Left ventricle myocardium superior (tissue), 1 donor: ENCODE results near the gene EFCAB12. TPM values are rescaled to one million over a fixed set of nuclear protein-coding genes. Genes with fewer than 3 reads are reported as not detected.
"Not testable (repeated sequence)": the region's sequence is repeated elsewhere in the genome, so short reads cannot be mapped to it uniquely, and the experiment has no call there.

Experiments
- ATAC-seq: fragments of 200-7000 bp; cut with Tn5 transposase; one replicate; pipeline ENCODE4 v1.9.1; 2020; ENCODE audit warnings: mild to moderate bottlenecking, moderate library complexity
- DNase-seq: peaks from one replicate; pipeline ENCODE4 v3.0.0-alpha.2; 2020
- intact Hi-C: fragments of 100-400 bp; cut with micrococcal nuclease; formaldehyde crosslinking; loops from one replicate; pipeline ENCODE4 v1.11.0; 2022
- total RNA-seq: library from RNA; stranded (reverse); fragmentation: NEBNext Ultra II Directional; extraction: Animal tissue kit (Norgen Biotek cat#: 25700); gene quantifications from one replicate; pipeline ENCODE4 v1.2.1, GENCODE V29; 2021
- donor health status: DM: no; HTN: yes; CAD: no; lungs with severe emphysema.

EFCAB12 gene
- total RNA-seq, 1 donor from 2014 or later = not detected

DNA sequence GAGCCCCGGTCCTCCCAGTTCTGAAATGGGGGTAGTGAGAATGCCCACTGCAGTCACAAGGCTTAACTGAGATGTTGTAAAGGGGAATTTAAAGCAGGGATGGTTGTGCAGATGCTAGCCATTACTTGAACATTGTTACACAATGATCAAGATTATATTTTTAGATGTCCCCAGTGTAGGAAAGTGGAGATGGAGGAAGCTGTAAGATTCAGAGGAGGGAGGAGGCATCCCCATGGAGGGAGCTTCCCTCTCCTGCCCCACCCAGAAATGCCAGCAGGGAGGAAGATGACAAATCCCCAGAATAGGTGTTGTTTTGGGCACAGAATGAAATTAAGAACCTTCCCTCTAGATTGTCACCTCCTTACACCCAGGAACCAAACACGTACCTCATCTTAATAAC lies 46.1 kb downstream of the EFCAB12 start:
- DNase-seq = no peak
- peak; percentile 9 for ATAC-seq
- intact Hi-C loops = loop anchor here (10.0 kb wide), 1 partner anchor 552 kb away; no protein-coding TSS in a partner anchor

DNA sequence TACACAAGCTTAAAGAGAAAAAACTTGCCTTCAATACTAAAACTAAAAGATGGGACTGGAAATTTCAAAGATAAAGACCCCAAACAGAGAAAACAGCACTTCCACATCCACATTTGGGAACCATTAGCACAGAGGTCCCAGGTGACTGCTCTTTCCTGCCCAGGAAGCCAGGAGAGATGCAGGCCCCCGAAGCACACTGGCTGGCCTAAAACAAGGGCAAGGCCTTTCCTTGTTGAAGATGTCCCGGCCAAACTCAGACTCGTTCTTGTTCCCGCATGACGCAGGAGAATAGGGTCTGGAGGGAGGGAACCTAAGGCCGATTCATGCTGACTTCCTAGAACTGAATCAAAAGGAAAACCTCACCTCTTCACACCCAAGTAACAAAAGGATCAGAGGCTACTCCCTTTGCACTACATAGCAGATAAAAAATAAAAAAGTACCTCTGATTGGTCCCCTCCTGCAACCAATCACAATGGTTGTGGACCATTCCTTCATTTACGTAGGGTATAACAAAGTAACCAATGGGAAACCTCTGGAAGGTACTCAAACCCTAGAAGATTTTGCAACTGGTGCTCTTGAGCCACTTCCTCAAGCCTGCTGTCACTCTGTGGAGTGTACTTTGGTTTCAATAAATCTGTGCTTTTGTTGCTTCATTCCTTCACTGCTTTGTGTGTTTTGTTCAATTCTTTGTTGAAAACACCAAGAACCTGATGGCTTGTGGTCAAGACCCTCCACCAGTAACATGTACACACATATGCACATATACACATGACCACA lies 48.7 kb downstream of the EFCAB12 start:
- DNase-seq (no peak), ATAC-seq (no peak)
- intact Hi-C loops = loop anchor here (10.0 kb wide), 1 partner anchor 555 kb away; no protein-coding TSS in a partner anchor

DNA sequence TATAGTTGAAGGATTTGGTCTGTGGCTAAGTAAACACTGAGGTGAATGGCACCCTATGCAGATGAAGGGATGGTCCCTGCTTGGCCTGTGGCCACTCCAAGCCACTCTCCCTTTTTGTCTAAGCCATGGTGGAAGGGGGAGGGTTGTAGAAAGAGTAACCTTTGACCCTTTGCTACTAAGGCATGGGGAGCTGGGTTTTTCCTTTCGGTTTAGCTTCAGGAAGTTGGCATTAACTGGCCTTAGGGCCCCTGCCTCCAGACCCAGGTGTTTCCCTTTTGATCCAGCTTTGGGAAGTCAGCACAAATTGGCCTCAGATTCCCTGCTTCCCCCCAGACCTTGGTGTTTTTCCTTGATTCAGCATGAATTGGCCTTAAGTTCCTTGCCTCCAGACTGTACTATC lies 49.5 kb downstream of the EFCAB12 start:
- intact Hi-C loops = no loop called here
- no peak for DNase-seq
- ATAC-seq = no peak

DNA sequence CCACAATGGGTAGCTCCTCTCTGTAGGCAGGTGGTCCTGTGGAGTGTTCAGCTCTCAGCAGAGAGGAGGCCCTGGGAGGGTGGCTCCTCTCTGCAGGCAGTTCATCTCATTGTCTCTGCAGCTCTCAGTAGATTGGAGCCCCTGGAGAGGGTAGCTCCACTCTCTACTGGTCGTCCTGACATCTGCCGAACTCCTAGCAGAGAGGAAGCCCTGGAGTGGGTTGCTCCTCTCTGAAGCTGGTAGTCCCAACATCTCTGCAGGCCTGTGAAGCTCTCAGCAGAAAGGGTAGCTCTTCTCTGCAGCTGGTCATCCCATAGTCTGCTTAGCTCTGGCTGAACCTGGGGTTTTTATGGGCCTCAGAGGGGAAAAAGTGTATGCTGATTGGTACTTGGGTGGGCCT lies 50.8 kb downstream of the EFCAB12 start:
- ATAC-seq (no peak), DNase-seq (no peak)
- intact Hi-C loops = no loop called here

DNA sequence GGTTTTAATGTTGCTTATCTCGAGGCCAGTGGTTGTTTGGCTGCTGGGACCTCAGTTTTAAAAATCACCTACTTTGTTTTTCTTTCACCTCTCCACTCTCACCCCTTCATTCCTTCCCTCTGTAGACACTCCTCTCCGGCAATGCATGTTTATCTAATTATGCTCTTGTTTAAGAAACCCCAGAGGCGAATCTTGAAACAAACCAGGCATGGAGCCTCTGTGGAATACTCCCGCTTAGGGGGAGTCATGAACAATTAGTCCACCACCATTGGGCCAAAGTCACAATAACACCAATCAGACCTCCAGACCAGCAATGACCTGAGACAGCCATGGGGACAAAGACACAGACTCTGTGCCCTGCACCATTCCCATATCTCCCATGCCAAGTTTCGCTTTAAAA lies 53.3 kb downstream of the EFCAB12 start:
- ATAC-seq = no peak
- DNase-seq = no peak
- intact Hi-C loops = no loop called here

DNA sequence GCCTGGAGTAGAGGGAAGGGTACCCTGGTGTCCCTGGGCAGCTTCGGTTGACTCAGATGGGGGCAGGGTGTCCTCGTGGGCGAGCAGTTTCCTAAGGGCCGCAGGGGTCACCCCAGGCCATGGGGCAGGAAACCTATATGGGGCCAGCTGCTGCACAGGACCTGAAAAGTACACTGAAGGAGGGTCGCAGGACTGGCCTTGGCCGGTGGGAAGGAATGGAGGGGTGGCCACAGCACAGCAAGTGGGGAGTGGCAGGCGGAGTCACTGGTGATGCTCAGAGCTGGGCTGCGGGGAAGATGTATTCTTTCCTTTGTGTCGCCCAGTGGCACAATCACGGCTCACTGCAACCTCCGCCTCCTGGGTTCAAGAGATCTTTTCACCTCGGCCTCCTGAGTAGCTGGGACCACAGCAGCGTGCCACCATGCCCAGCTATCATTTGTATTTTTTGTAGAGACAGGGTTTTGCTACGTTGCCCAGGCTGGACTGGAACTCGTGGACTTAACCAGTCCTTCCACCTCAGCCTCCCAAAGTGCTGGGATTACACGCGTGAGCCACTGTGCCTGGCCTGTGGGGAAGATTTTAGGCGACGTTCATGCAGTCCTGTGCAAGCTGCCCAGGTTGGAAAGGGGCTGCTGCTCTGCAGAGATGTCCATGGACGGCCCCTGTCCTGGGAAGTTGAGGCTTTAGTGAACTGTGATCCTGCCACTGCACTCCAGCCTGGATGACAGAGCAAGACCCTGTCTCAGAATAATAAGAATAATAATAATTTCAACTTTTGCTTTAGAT lies 57.2 kb downstream of the EFCAB12 start:
- DNase-seq (no peak), ATAC-seq (no peak)
- intact Hi-C loops = no loop called here

DNA sequence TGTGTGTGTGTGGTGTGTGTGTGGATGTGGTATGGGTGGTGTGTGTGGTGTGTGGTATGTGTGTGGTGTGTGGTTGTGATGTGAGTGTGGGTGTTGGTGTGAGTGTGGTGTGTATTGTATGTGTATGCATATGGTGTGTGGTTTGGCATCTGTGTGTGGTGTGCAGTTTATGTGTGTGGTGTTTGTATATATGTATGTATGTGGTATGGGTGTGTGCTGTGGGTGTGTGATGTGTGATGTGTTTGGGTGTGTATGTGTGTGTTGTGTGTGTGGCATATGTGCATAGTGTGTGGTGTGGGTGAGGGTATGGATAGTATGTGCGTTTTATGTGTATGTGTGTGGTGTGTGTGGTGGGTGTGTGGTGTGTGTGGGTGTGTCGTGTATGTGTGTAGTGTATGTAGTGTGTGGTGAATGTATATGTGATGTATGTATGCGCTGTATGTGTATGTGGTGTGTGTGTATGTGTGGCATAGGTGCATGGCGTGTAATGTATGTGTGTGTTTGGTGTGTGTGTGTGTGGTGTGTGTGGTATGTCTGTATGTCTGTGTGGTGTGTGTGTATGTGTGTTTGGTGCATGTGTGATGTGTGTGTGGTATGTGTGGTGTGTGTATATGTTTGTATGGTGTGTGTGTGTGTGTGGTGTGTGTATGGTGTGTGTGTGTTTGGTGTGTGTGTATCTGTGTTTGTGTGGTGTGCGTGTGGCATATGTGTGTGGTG lies 58.0 kb downstream of the EFCAB12 start:
- intact Hi-C loops = no loop called here
- DNase-seq (no peak), ATAC-seq (no peak)

DNA sequence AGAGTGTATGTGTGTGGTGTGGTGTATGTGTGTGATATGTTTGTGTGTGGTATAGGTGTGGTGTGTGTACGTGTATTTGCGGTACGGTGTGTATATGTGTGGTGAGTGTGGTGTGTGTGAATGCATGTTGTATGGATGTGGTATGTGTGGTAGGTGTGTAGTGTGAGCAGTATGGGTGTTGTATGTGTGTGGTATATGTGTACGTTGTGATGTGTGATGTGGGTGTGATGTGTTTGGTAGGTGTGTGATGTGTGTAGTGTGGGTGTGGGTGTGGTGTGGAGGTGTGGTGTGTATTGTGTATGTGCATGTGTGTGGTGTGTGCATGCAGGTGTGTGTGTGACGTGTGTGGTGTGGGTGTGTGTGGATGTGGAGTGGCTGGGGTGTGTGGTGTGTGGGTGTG lies 58.7 kb downstream of the EFCAB12 start:
- DNase-seq (no peak), ATAC-seq (no peak)

DNA sequence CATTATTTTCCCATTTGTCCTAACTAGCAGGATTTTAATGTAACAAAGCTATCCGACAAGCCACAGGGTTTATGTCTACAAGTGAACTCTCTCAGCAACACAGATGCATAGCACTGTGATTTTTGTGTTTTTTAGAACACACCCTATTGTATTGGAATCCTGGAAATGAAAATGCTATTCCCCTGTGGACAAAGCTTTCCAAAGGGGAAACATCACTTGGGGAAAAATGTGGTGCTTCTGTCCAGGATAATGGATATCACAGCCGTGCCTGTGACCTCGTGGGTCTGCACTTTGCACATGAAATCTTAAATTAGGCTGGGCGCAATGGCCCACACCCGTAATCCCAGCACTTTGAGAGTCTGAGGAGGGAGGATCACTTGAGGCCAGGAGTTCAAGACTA lies 60.6 kb downstream of the EFCAB12 start:
- intact Hi-C loops = no loop called here
- ATAC-seq = peak; percentile 17
- no peak for DNase-seq

More for the DNA sequence above, 58.7 kb downstream of the EFCAB12 start:
- intact Hi-C loops = no loop called here

DNA sequence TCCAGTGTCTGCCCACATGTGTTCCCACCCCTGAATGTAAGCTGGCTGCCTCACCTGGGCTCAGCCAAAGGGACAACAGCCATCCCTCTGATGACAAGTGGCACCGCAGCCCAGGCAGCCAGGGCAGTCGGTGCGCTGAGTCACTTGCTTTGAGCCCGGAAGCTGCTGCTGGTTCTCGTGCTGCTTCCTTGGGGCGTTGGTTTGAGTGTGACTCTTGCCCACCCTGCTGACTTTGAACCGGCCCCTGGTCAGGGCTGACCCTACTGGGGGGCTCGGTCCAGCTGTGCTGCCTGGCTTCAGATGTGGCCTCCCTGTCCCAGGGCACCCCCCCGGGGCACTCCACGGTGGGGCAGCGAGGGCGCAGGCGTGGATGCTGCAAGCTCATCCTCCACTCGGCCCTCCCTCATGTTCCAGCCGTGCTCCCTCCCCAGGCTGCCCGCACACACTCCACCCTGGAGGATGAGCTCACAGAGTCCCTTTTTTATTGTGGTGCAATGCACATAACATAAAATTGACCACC lies 62.1 kb downstream of the EFCAB12 start:
- intact Hi-C loops = no loop called here
- DNase-seq = no peak
- ATAC-seq = no peak

DNA sequence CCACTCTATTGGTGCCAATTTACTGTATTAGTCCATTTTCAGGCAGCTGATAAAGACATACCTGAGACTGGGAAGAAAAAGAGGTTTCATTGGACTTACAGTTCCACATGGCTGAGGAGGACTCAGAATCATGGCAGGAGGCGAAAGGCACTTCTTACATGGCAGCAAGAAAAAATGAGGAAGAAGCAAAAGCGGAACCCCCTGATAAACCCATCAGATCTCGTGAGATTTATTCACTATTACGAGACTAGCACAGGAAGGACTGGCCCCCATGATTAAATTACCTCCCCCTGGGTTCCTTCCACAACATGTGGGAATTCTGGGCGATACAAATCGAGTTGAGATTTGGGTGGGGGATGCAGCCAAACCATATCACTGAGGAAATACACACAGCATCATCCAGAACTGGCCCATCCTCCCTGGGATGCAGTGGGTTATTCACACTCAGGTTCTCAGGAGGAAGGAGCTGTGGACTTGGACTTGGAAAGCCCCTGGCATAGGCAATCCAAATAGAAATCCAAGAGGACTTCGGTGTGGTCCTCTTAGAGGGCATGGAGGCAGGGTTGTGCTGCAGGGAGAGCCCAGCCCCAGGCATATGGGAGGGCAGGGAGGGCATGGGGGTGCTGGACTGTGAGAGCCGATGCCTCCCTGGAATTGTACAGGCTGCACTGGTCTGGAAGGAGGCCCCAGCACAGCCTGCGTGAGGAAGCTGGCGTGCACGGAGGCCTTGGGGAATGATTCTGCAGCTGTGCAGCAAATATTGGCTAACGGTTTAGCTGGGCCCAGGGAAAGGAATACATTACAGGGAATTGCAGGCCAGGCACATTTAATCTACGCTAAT lies 62.9 kb downstream of the EFCAB12 start:
- intact Hi-C loops = no loop called here
- ATAC-seq (peak; percentile 84), DNase-seq (peak; percentile 50)

DNA sequence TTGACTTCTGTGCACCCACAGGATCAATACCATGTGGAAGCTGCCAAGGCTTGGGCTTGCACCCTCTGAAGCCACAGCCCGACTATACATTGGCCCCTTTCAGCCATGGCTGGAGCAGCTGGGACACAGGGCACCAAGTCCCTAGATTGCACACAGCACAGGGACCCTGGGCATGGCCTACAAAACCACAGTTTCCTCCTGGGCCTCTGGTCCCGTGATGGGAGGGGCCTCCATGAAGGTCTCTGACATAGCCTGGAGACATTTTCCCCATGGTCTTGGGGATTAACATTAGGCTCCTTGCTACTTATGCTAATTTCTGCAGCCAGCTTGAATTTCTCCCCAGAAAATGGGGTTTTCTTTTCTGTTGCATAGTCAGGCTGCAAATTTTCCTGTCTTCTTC lies 63.6 kb downstream of the EFCAB12 start:
- intact Hi-C loops, ATAC-seq, DNase-seq: not testable (repeated sequence)

DNA sequence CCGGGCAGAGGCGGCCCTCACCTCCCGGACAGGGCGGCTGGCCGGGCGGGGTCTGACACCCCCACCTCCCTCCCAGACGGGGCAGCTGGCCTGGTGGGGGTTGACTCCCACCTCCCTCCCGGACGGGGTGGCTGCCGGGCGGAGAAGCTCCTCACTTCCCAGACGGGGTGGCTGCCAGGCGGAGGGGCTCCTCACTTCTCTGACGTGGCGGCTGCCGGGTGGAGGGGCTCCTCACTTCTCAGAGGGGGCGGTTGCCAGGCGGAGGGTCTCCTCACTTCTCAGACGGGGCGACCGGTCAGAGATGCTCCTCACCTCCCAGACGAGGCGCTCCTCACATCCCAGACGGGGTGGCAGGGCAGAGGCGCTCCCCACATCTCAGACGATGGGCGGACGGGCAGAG lies 65.1 kb downstream of the EFCAB12 start:
- ATAC-seq, DNase-seq, intact Hi-C loops: not testable (repeated sequence)

DNA sequence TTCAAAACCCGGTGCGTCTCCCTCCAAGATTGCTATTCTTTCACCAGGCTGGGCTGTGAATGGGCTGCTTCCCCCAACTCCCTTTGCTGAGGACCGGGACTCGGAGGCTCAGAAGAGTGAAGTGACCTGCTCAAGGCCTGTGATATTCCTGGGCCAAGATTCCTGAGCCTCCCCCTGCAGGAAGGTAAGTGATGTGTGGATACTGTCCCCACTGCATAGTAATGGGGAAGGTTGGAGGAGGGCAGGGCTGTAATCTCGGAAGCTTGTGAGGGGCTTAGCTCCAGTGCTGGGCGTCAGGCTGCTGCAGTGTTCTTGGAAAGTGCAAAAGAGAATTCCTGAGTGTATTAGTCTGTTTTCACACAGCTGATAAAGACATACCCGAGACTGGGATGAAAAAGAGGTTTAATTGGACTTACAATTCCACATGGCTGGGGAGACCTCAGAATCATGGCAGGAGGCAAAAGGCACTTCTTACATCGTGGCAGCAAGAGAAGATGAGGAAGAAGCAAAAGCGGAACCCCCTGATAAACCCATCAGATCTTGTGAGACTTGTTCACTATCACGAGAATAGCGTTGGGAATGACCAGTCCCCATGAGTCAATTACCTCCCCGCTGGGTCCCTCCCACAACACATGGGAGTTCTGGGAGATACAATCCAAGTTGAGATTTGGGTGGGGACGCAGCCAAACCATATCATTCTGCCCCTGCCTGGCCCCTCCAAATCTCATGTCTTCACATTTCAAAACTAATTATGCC lies 67.6 kb downstream of the EFCAB12 start:
- DNase-seq = no peak
- intact Hi-C loops = no loop called here
- no peak for ATAC-seq

DNA sequence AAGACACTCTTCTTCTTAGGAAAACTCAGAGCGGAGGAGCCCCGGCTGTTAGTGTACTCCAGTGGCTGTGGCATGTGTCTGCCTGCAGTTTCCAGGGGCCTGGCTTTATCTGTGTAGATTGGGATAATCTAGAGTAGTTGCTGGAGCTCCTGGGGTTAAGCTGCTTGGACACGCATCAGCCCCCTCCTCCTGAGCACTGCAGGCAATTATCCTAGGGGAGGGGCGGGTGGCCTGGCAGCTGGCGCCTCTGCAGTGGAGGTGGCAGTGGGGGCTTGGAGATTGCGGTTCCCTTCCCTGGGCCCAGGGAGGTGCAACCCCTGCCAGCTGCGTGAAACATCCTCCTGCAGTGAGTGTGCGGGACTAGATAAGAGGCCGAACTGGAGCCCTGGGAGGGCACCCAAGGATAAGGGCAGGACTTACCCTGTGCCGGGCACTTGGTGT lies 68.2 kb downstream of the EFCAB12 start:
- DNase-seq = no peak
- intact Hi-C loops = no loop called here
- no peak for ATAC-seq

DNA sequence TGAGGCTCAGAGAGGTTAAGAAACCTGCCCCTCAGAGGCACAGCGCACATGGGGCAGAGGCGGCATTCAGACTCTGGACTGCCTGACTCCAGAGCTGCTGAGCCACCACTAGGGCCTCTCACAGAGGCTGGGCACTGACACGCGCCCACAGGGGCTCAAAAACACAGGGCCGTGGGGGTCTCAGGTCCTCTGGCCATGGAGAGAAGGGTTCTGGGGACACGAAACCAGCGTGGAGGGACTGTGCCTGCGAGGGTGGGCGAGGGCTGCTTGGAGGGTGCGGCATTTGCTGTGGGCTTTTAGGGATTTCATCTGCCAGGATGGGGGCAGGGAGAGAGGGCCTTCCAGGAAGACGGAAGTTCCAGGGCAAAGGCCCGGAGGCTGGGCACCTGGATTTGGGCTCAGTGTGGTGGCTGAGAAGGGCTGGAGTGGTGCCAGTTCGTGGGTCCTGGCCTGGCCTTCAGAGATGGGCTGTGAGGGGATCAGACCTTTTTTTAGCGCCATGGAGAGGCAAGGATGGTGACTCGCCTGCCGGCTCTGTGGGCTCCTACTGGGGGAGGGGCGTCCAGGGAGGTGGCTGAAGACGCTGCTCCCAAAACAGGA lies 69.6 kb downstream of the EFCAB12 start:
- ATAC-seq (no peak), DNase-seq (no peak)
- intact Hi-C loops = no loop called here

DNA sequence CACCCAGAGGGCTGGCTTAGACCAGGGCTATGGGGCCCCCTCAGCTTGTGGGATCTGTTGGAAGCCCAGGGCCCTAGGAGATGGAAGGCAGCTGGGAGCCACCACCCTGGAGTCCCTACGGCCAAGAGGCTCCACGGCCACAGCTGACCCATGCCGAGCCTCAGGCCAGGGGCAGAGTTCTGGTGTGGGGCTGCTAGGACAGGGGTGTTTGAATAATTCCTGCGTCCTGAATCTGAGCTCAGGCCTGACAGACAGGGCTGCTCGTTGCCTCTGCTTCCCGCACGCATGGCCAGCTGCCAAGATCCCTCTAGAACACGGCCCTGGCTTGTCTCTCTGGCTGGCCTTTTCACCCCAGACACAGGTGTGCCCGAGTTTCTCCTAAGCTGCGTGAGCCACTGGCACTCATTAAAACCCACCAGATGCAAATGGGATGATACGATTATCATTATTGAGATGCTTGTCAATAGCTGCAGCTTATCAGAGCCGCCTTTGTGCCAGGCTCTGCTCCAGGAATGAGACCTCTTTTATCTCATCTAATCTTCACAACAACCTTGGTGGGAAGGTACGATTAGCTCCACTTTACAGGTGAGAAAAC lies 70.2 kb downstream of the EFCAB12 start:
- ATAC-seq = peak; percentile 30
- intact Hi-C loops = no loop called here
- peak; percentile 51 for DNase-seq
